Glutamatergic neuron (in vitro differentiated cells): Measurements from ENCODE around the gene ADRM1. TPM values are rescaled to one million over a fixed set of nuclear protein-coding genes. Genes with fewer than 3 reads are reported as not detected.

Experiments
- DNase-seq: peaks from one replicate; pipeline ENCODE4 v3.0.0; 2022
- H3K27ac Mint-ChIP-seq: one replicate; pipeline ENCODE4 v1.8.0; 2020; ENCODE audit warnings: mild to moderate bottlenecking, mixed read lengths, inconsistent platforms; ENCODE audit not compliant: unreplicated experiment
- H3K27me3 Mint-ChIP-seq: one replicate; pipeline ENCODE4 v1.8.0; 2020; ENCODE audit warnings: mild to moderate bottlenecking, moderate library complexity, mixed read lengths, inconsistent platforms; ENCODE audit not compliant: unreplicated experiment
- H3K36me3 Mint-ChIP-seq: one replicate; pipeline ENCODE4 v1.8.0; 2020; ENCODE audit warnings: mild to moderate bottlenecking, mixed read lengths, inconsistent platforms; ENCODE audit not compliant: unreplicated experiment
- H3K4me1 Mint-ChIP-seq: one replicate; pipeline ENCODE4 v1.8.0; 2020; ENCODE audit warnings: mild to moderate bottlenecking, low read depth, mixed read lengths, inconsistent platforms; ENCODE audit not compliant: unreplicated experiment
- H3K4me3 Mint-ChIP-seq: one replicate; pipeline ENCODE4 v1.8.0; 2020; ENCODE audit warnings: mild to moderate bottlenecking, mixed read lengths, inconsistent platforms; ENCODE audit not compliant: unreplicated experiment
- H3K9me3 Mint-ChIP-seq: one replicate; pipeline ENCODE4 v1.8.0; 2020; ENCODE audit warnings: mild to moderate bottlenecking, moderate library complexity, mixed read lengths, inconsistent platforms; ENCODE audit not compliant: unreplicated experiment
- total RNA-seq: library from RNA; stranded (reverse); fragmentation: NEBNext Ultra II Directional; extraction: Animal tissue kit (Norgen Biotek cat#: 25700); gene quantifications from one replicate; pipeline ENCODE4 v1.2.1, GENCODE V29; 2021; ENCODE audit not compliant: unreplicated experiment
- TF ChIP-seq, protein P1 (sequence below): fragments of 200-600 bp; sonication (generic); IDR thresholded peaks from one replicate; pipeline ENCODE4 v1.5.0; 2021; ENCODE audit not compliant: partially characterized antibody, unreplicated experiment

ADRM1 gene
- total RNA-seq, 1 donor from 2014 or later, result 74.8 TPM

DNA sequence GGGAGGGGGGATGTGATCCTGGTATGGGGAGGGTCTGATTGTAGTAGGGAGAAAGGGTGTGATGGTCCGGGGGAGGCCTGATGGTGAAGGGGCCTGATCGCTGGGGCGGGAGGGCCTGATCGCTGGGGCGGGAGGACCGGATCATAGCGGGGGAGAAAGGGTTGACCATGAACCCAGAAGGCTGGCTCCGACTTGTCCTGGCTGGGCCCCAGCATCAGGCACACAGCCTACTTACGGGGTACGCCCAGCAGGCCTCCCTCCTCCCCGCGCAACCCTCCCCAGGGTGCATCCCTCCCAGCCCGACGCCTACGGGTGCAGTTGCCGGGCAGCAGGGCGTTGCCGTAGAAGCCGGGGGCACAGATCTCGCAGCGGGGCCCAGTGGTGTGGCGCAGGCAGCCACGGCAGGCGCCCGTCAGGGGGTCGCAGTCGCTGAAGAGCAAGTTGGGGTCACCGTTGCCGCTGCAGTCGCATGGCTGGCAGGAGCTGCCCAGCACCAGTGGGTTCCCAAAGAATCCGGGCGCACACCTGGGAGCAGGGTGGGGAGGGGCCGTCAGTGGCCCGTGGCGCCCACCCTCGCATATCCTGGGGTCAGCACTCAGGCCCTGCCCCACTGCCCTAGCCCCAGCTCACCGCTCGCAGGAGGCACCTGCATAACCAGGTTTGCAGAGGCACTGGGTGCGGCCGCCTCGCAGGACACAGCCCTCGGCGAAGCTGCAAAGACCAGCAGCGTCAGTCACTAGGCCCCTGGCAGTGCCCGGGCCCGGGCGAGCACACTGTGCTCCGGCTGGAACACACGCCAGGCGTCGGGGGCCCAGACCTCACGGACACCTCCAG is 20.6 kb downstream of the ADRM1 start:
- Mint-ChIP-seq H3K4me3 (no peak overlapping the region), H3K9me3 (peaks cover 6% of the 10 kb centered on the region), H3K27me3 (peaks cover 7% of the 10 kb centered on the region), H3K4me1 (no peaks in the 10 kb centered on the region), H3K27ac (no peak overlapping the region), H3K36me3 (peaks cover 9% of the 10 kb centered on the region)
- DNase-seq, result no peak
- TF ChIP-seq, protein P1, sequence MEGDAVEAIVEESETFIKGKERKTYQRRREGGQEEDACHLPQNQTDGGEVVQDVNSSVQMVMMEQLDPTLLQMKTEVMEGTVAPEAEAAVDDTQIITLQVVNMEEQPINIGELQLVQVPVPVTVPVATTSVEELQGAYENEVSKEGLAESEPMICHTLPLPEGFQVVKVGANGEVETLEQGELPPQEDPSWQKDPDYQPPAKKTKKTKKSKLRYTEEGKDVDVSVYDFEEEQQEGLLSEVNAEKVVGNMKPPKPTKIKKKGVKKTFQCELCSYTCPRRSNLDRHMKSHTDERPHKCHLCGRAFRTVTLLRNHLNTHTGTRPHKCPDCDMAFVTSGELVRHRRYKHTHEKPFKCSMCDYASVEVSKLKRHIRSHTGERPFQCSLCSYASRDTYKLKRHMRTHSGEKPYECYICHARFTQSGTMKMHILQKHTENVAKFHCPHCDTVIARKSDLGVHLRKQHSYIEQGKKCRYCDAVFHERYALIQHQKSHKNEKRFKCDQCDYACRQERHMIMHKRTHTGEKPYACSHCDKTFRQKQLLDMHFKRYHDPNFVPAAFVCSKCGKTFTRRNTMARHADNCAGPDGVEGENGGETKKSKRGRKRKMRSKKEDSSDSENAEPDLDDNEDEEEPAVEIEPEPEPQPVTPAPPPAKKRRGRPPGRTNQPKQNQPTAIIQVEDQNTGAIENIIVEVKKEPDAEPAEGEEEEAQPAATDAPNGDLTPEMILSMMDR, result no peak

DNA sequence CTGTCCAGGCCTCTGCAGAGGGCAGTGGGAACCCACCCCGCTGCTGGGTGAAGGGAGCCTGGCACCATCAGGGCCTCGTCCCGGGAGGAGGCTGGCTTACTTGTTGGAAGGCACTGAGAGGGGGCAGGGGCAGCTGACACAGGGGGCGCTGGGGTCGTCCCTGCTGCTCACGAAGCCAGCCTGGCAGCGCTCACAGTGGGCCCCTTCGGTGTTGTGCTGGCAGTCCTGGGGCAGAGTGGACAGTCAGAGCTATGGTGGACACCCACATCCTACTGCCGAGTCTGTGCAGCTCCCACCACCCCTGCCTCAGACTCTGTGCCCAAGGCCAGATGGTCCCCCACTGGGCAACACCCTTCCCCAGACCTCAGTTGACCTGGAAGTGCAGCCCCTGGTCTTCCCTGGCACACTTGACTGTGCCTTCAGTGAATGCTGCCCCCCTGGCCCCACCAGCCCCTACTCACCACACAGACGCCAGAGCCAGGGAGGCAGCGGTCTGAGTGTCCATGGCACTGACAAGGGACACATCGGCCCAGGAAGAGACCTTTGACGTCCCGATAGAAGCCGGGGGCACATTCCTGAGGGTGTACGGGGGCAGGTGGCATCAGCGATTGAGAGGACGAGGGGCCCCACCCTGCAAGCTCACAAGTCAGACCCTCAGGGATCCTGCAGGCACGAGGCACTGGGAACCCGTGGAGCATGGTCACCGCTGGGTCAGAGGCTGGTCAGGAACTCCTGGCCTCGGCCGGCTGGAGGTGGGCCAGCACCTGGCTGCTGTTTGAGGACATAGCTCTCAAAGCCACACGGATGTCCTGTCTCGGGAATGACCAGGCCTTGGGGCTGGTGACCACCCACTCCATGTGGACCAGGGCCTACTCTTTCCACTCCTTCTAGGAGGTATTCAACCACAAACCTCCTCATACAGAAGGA is 21.4 kb downstream of the ADRM1 start:
- H3K27me3 Mint-ChIP-seq, result peaks cover 7% of the 10 kb centered on the region
- TF ChIP-seq, protein P1, result no peak
- H3K27ac Mint-ChIP-seq, result no peak overlapping the region
- no peaks in the 10 kb centered on the region for H3K4me1 Mint-ChIP-seq
- H3K4me3 Mint-ChIP-seq, result no peak overlapping the region
- no peak for DNase-seq
- H3K36me3 Mint-ChIP-seq, result peaks cover 9% of the 10 kb centered on the region
- peaks cover 6% of the 10 kb centered on the region for H3K9me3 Mint-ChIP-seq

DNA sequence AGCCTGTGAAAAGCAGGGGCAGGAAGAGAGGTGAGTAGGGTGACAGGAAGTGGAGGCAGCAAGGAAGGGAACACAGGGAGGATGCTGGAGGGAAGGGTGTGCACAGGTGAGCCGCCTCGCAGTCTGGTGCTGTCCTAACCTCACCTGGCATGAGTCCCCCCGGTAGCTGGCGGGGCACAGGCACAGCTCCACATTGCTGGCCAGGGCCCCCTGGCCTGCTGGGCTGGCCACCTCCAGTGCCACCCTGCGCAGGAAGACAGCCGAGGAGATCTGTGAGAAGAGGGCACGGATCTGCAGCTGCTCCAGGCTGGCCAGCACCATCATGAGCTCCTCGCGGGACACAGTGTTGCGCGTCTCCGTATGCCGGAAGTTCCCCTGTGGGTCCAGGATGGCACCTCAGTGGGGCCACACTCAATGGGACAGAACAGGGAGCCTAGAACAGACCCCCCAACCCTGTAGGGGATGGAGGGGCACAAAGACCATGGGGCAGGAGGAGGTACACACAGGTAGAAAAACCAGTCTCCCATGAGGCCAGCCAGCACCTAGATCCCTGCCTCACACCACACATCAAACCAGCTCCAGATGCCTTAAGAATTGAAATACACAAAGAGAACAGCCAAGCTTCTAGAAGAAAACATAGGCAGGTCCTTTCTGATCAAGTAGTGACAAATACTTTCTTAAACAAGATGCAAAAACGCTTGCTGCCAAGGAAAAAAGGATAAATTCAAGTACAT is 22.5 kb downstream of the ADRM1 start:
- Mint-ChIP-seq H3K4me1 (no peaks in the 10 kb centered on the region), H3K36me3 (peaks cover 9% of the 10 kb centered on the region), H3K27ac (no peak overlapping the region), H3K27me3 (peaks cover 4% of the 10 kb centered on the region), H3K9me3 (peaks cover 6% of the 10 kb centered on the region), H3K4me3 (no peak overlapping the region)
- no peak for DNase-seq
- TF ChIP-seq, protein P1, result no peak

DNA sequence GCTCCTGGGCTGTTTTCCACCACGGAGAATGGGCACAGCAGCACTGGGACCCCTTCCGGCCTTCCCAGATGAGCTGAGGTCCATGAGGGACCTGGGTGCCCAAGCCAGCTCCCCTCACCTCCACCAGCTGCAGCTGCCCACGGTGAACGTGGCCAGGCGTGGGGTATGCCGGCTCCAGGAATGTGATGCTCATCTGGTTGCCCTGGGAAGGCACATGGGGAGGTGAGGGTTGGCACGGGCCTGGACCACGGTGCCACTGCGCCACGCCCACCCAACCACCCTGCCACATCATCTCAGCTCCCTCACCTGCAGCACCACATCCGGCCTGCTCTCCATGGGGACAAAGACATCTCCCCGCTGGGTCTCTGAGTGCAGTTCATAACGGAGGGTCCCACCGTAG is 23.8 kb downstream of the ADRM1 start:
- H3K4me1 Mint-ChIP-seq, result no peaks in the 10 kb centered on the region
- H3K27me3 Mint-ChIP-seq, result peaks cover 5% of the 10 kb centered on the region
- peaks cover 9% of the 10 kb centered on the region for H3K36me3 Mint-ChIP-seq
- no peak overlapping the region for H3K4me3 Mint-ChIP-seq
- H3K27ac Mint-ChIP-seq, result no peak overlapping the region
- TF ChIP-seq, protein P1, result no peak
- DNase-seq, result no peak
- peaks cover 6% of the 10 kb centered on the region for H3K9me3 Mint-ChIP-seq
